Psoas muscle (tissue), 8 donors: Measurements from ENCODE around the gene NLRC5. TPM values are rescaled to one million over a fixed set of nuclear protein-coding genes. Genes with fewer than 3 reads are reported as not detected.
A peak's percentile ranks its signal among the peaks of the same experiment; 100 is the strongest.

Source experiments
- ATAC-seq, 4 donors: fragments of 200-7000 bp; cut with Tn5 transposase; one replicate each; pipeline ENCODE4 v1.9.1; 2020; ENCODE audit warnings: moderate library complexity in 3 of 4, mild to moderate bottlenecking in 2 of 4
- DNase-seq, 2 donors: peaks; one replicate each; pipeline ENCODE4 v3.0.0-alpha.2; 2020
- H3K27ac ChIP-seq: fragments of 200-600 bp; one replicate; pipeline ENCODE4 v1.8.0; 2022
- H3K27me3 ChIP-seq, 3 donors: fragments of 200-600 bp in 1 of 3; one replicate each; pipeline versions ENCODE4 v1.6.1 to v1.8.0; 2013 to 2022; ENCODE audit warnings: low read length in 2 of 3, mild to moderate bottlenecking in 2 of 3, moderate library complexity in 1 of 3; ENCODE audit not compliant: insufficient read depth in 3 of 3
- H3K36me3 ChIP-seq, 2 donors: fragments of 200-600 bp in 1 of 2; one replicate each; pipeline versions ENCODE4 v1.6.1 to v1.8.0; 2013 to 2022; ENCODE audit warnings: low read depth in 1 of 2, mild to moderate bottlenecking in 1 of 2, moderate library complexity in 1 of 2; ENCODE audit not compliant: insufficient read depth in 1 of 2
- H3K4me1 ChIP-seq: fragments of 200-600 bp; one replicate; pipeline ENCODE4 v1.8.0; 2022
- H3K4me3 ChIP-seq: fragments of 200-600 bp; one replicate; pipeline ENCODE4 v1.8.0; 2022; ENCODE audit warnings: mild to moderate bottlenecking
- H3K9me3 ChIP-seq: fragments of 200-600 bp; one replicate; pipeline ENCODE4 v1.8.0; 2022
- CTCF ChIP-seq: fragments of 200-600 bp; IDR thresholded peaks from one replicate; pipeline ENCODE4 v1.8.0; 2022; ENCODE audit warnings: antibody characterized with exemption
- WGBS, 3 donors: extraction: QIAGEN DNeasy Blood & Tissue Kit; methylation state at CpG; one replicate each; pipeline versions ENCODE4 v1.1.6 to v1.1.7; 2013; 5-methylcytosine and 5-hydroxymethylcytosine counted together
- intact Hi-C, 2 donors: fragments of 100-400 bp; cut with DNase I; formaldehyde crosslinking; loops; one replicate each; pipeline versions ENCODE4 v1.11.0 to v1.14.2; 2022
- polyA plus RNA-seq, 3 donors: library from polyadenylated mRNA; stranded (reverse); fragments of 200-250 nt; gene quantifications; one replicate each; pipeline ENCODE4 v1.2.3, GENCODE V29; 2013
- total RNA-seq, 4 donors: library from RNA; stranded (reverse); fragmentation: NEBNext Ultra II Directional in 2 of 4; extraction: Animal tissue kit (Norgen Biotek cat#: 25700) in 2 of 4; gene quantifications; one replicate each; pipeline versions ENCODE4 v1.2.1 to v1.2.4, GENCODE V29; 2021 to 2023
- donor health status: healthy with polysubstance abuse.
- donor health status: DM: no; HTN: no; CAD: no; lungs with moderate emphysema.
- donor health status: Bipolar disorder and iron deficiency.
- donor health status: healthy.
- donor health status: DM: yes; HTN: yes; CAD: no.
- donor health status: DM: no; HTN: no; CAD: no.
- donor health status: DM: no; HTN: no; CAD: no.
- donor health status: DM: yes; HTN: yes; CAD: no.

Gene NLRC5
- total and polyA plus RNA-seq, 7 donors = 2.3 to 13.6 (median 6.4) TPM

- H3K27ac ChIP-seq = no peak overlapping the region
- ATAC-seq = peak; percentile 67 to 82 (median 70)
- intact Hi-C loops = loop anchor here in 1 of 2 donors (1.0 kb wide), 1 partner anchor 84 kb away; no protein-coding TSS in a partner anchor
These were observed 38.2 kb upstream of the NLRC5 start for GRCh38 chr16:56950881-56951771.

DNA sequence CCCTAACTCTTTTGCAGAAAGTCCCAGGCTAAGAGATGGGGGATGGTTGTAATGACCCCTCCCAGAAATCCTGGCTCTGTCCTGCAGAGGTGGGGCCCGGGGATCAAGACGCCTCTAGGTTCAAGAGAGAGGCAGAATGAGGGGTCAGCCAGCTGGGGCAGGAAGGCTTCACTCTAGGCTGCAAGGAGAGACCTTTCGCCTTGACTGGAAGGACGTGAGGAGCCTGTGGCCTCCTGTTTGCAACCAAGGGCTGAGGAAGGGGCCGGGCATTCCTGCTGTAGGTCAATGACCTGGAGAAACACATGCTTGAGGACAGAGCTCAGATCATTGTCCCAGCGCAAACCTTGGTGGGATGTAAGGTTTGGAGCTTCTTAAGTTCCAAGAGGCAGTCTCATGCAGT, 36.4 kb upstream of the NLRC5 start:
- DNase-seq (no peak), ATAC-seq (no peak)
- Histone ChIP-seq H3K27ac (no peak overlapping the region), H3K4me1 (no peaks in the 10 kb centered on the region), H3K9me3 (no peaks in the 10 kb centered on the region), H3K4me3 (no peak overlapping the region), H3K27me3 (no peaks in the 10 kb centered on the region), H3K36me3 (peaks cover 0 to 13% of the 10 kb centered on the region in 2 donors)
- 72 to 87% (median 86%) methylated on average over 6 of the region's 6 CpGs for WGBS, 3 donors
- intact Hi-C loops = no loop called here
- TF ChIP-seq CTCF = no peak

More at GRCh38 chr16:56950881-56951771, 38.2 kb upstream of the NLRC5 start:
- Histone ChIP-seq H3K4me1 (no peaks in the 10 kb centered on the region), H3K27me3 (no peaks in the 10 kb centered on the region), H3K4me3 (no peak overlapping the region), H3K36me3 (peaks cover 0 to 27% of the 10 kb centered on the region in 2 donors), H3K9me3 (no peaks in the 10 kb centered on the region)
- 53 to 62% (median 56%) methylated on average over 15 of the region's 15 CpGs for WGBS, 3 donors
- DNase-seq = no peak
- TF ChIP-seq CTCF = peak; percentile 47

- no peak for ATAC-seq
- Histone ChIP-seq H3K27me3 (no peaks in the 10 kb centered on the region), H3K4me3 (no peak overlapping the region), H3K36me3 (no peaks in the 10 kb centered on the region), H3K27ac (no peak overlapping the region), H3K4me1 (no peaks in the 10 kb centered on the region), H3K9me3 (no peaks in the 10 kb centered on the region)
- no peak for DNase-seq
- WGBS, 3 donors = 81 to 85% (median 84%) methylated on average over 4 of the region's 4 CpGs
- TF ChIP-seq CTCF = no peak
- intact Hi-C loops = no loop called here
These were observed 33.3 kb upstream of the NLRC5 start for GRCh38 chr16:56956076-56956475.

DNA sequence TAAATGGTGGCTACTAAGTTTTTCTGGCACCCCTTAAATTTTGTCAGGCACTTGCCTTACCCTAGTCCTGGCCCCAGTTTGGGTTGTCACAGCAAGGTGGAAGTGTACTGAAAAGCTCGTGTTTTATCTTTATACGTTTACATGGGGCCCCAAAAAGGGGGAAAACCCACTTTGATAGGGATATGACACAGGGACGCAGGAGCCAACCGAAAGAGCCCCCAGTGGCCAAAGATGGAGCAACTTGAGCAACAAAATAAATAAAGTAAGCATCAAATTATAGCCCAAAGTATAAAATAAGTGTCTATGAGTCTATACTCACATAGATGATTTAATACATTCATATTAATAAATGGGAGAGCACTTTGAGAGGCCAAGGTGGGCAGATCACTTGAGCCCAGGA, 32.6 kb upstream of the NLRC5 start:
- Histone ChIP-seq H3K27me3 (no peaks in the 10 kb centered on the region), H3K27ac (no peak overlapping the region), H3K4me1 (no peaks in the 10 kb centered on the region), H3K36me3 (no peaks in the 10 kb centered on the region), H3K4me3 (no peak overlapping the region), H3K9me3 (no peaks in the 10 kb centered on the region)
- no peak for DNase-seq
- intact Hi-C loops = no loop called here
- TF ChIP-seq CTCF = no peak
- ATAC-seq = no peak
- WGBS, 3 donors = 60 to 70% (median 67%) methylated on average over 4 of the region's 4 CpGs
